Caco-2 (cell line): Measurements from ENCODE around the gene TNNI3. TPM values are rescaled to one million over a fixed set of nuclear protein-coding genes. Genes with fewer than 3 reads are reported as not detected.
"Not testable (repeated sequence)": the region's sequence is repeated elsewhere in the genome, so short reads cannot be mapped to it uniquely, and the experiment has no call there.

ENCODE experiments used
- BruUV-seq: library from RNA; stranded (reverse); fragments of 400-500 nt; replicated peaks from 2 replicates; lab custom pipeline; 2021; lab: Mats Ljungman, UMichigan
- CTCF ChIA-PET: fragments of 300-600 bp; sonication (Branson Sonifier 250); formaldehyde crosslinking; loops from one replicate; lab custom pipeline; 2022; ENCODE audit warnings: antibody characterized with exemption; lab: Charles Lee
- POLR2A ChIA-PET: fragments of 300-600 bp; sonication (Branson Sonifier 250); formaldehyde crosslinking; loops from one replicate; lab custom pipeline; 2022; ENCODE audit warnings: antibody characterized with exemption; lab: Charles Lee
- DNase-seq, 2 experiments: peaks; one replicate each; pipeline versions ENCODE4 v3.0.0 to v3.0.0-alpha.2; 2020 to 2022
- H3K27me3 ChIP-seq: replicated peaks from 2 replicates; pipeline ENCODE4 v1.6.0; 2011; ENCODE audit warnings: low read length; ENCODE audit not compliant: control insufficient read depth, insufficient read depth
- H3K36me3 ChIP-seq: 2 replicates; pipeline ENCODE4 v1.5.1; 2011; ENCODE audit warnings: low read length; ENCODE audit not compliant: control insufficient read depth, insufficient read depth
- H3K4me1 ChIP-seq: fragments of 250-450 bp; sonication (Bioruptor Pico); 2 replicates; pipeline ENCODE4 v1.5.1; 2020; ENCODE audit warnings: mild to moderate bottlenecking
- H3K4me3 ChIP-seq: 2 replicates; pipeline ENCODE4 v1.5.1; 2011; ENCODE audit warnings: low read depth, mild to moderate bottlenecking, control low read depth, low read length
- H3K9me3 ChIP-seq: fragments of 250-450 bp; sonication (Bioruptor Pico); 2 replicates; pipeline ENCODE4 v1.5.1; 2020; ENCODE audit warnings: mild to moderate bottlenecking, moderate library complexity
- H3K27ac Mint-ChIP-seq: one replicate; pipeline ENCODE4 v1.8.0; 2022; ENCODE audit warnings: mixed read lengths; ENCODE audit not compliant: unreplicated experiment
- H3K27me3 Mint-ChIP-seq: one replicate; pipeline ENCODE4 v1.8.0; 2022; ENCODE audit warnings: mixed read lengths; ENCODE audit not compliant: insufficient read depth, unreplicated experiment
- H3K36me3 Mint-ChIP-seq: one replicate; pipeline ENCODE4 v1.8.0; 2022; ENCODE audit warnings: mild to moderate bottlenecking, mixed read lengths; ENCODE audit not compliant: insufficient read depth, unreplicated experiment
- H3K4me1 Mint-ChIP-seq: one replicate; pipeline ENCODE4 v1.8.0; 2022; ENCODE audit warnings: low read depth, mixed read lengths; ENCODE audit not compliant: unreplicated experiment
- H3K4me3 Mint-ChIP-seq: one replicate; pipeline ENCODE4 v1.8.0; 2022; ENCODE audit warnings: mild to moderate bottlenecking, moderate library complexity, mixed read lengths; ENCODE audit not compliant: unreplicated experiment
- H3K9me3 Mint-ChIP-seq: one replicate; pipeline ENCODE4 v1.8.0; 2022; ENCODE audit warnings: mixed read lengths; ENCODE audit not compliant: unreplicated experiment
- CTCF ChIP-seq, 2 experiments: fragments of 200-600 bp in 1 of 2; IDR thresholded peaks; 1 replicate in 1 of 2; 2 replicates in 1 of 2; pipeline versions ENCODE4 v1.5.1 to v1.8.0; 2011 to 2022; ENCODE audit warnings: antibody characterized with exemption in 1 of 2, control low read depth in 1 of 2, inconsistent platforms in 1 of 2, low read depth in 1 of 2, low read length in 1 of 2, mild to moderate bottlenecking in 1 of 2, moderate library complexity in 1 of 2; ENCODE audit not compliant: insufficient read depth in 1 of 2, severe bottlenecking in 1 of 2, unreplicated experiment in 1 of 2
- intact Hi-C: fragments of 100-400 bp; cut with micrococcal nuclease; formaldehyde crosslinking; loops from one replicate; pipeline ENCODE4 v1.10.0; 2022; ENCODE audit not compliant: unreplicated experiment
- total RNA-seq: library from RNA; stranded (reverse); gene quantifications from 2 replicates; pipeline ENCODE4 v1.2.3, GENCODE V29; 2022

Gene TNNI3
- total RNA-seq, 1 experiment from 2014 or later, result 2.9 TPM

GRCh38 chr19:55112246-55112776, 45.2 kb downstream of the TNNI3 start:
- Mint-ChIP-seq H3K4me3 (no peak overlapping the region), H3K9me3 (no peaks in the 10 kb centered on the region), H3K36me3 (peaks cover 36% of the 10 kb centered on the region), H3K27me3 (no peaks in the 10 kb centered on the region), H3K27ac (no peak overlapping the region), H3K4me1 (peaks cover 18% of the 10 kb centered on the region)
- ChIA-PET POLR2A (no interaction called here), CTCF (no interaction called here)
- no peaks in the 10 kb centered on the region; the same call in 1 of the 2 replicates for H3K36me3 ChIP-seq
- intact Hi-C loops, result no loop called here
- H3K9me3 ChIP-seq, result no peaks in the 10 kb centered on the region
- H3K4me1 ChIP-seq, result peaks cover 11% of the 10 kb centered on the region; the same call in 1 of the 2 replicates
- BruUV-seq, result no TSS peak
- no peak for TF ChIP-seq CTCF (IDR thresholded peaks at IDR 0.05; ENCODE audit: insufficient read depth in 1 of 2, low read depth in 1 of 2, low read length in 1 of 2, severe bottlenecking in 1 of 2, unreplicated experiment in 1 of 2)
- DNase-seq, result no peak
- H3K4me3 ChIP-seq, result no peak overlapping the region
- H3K27me3 ChIP-seq, result no peaks in the 10 kb centered on the region

GRCh38 chr19:55111238-55111831, 46.2 kb downstream of the TNNI3 start:
- no peak for TF ChIP-seq CTCF (IDR thresholded peaks at IDR 0.05; ENCODE audit: insufficient read depth in 1 of 2, low read depth in 1 of 2, low read length in 1 of 2, severe bottlenecking in 1 of 2, unreplicated experiment in 1 of 2)
- Mint-ChIP-seq H3K27ac (no peak overlapping the region), H3K4me3 (no peak overlapping the region), H3K27me3 (no peaks in the 10 kb centered on the region), H3K36me3 (peaks cover 34% of the 10 kb centered on the region), H3K4me1 (peaks cover 15% of the 10 kb centered on the region), H3K9me3 (no peaks in the 10 kb centered on the region)
- BruUV-seq, result no TSS peak
- peaks cover 9% of the 10 kb centered on the region; the same call in 1 of the 2 replicates for H3K4me1 ChIP-seq
- intact Hi-C loops, result no loop called here
- ChIA-PET POLR2A (no interaction called here), CTCF (interaction anchor here (0.7 kb wide), 1 partner anchor 342 kb away, joined by 3 read pairs; no protein-coding TSS in a partner anchor)
- DNase-seq, result no peak
- no peaks in the 10 kb centered on the region for H3K27me3 ChIP-seq
- no peak overlapping the region for H3K4me3 ChIP-seq
- no peaks in the 10 kb centered on the region for H3K9me3 ChIP-seq
- H3K36me3 ChIP-seq, result no peaks in the 10 kb centered on the region; the same call in 1 of the 2 replicates

GRCh38 chr19:55109527-55110291, 47.8 kb downstream of the TNNI3 start:
- no peak for TF ChIP-seq CTCF (IDR thresholded peaks at IDR 0.05; ENCODE audit: insufficient read depth in 1 of 2, low read depth in 1 of 2, low read length in 1 of 2, severe bottlenecking in 1 of 2, unreplicated experiment in 1 of 2)
- H3K4me1 ChIP-seq, result no peaks in the 10 kb centered on the region
- Mint-ChIP-seq H3K9me3 (no peaks in the 10 kb centered on the region), H3K27ac (no peak overlapping the region), H3K4me3 (no peak overlapping the region), H3K27me3 (no peaks in the 10 kb centered on the region), H3K36me3 (peaks cover 44% of the 10 kb centered on the region), H3K4me1 (no peaks in the 10 kb centered on the region)
- POLR2A ChIA-PET, result no interaction called here
- CTCF ChIA-PET, result no interaction called here
- H3K36me3 ChIP-seq, result no peaks in the 10 kb centered on the region; the same call in 1 of the 2 replicates
- no peaks in the 10 kb centered on the region for H3K9me3 ChIP-seq
- H3K4me3 ChIP-seq, result no peak overlapping the region
- DNase-seq, result no peak
- BruUV-seq, result no TSS peak
- H3K27me3 ChIP-seq, result no peaks in the 10 kb centered on the region
- intact Hi-C loops, result no loop called here

- POLR2A ChIA-PET, H3K27me3 Mint-ChIP-seq, BruUV-seq, CTCF ChIA-PET, H3K27ac Mint-ChIP-seq, H3K4me1 Mint-ChIP-seq, H3K4me3 Mint-ChIP-seq, H3K9me3 Mint-ChIP-seq, H3K27me3 ChIP-seq, DNase-seq, H3K4me1 ChIP-seq, H3K9me3 ChIP-seq, intact Hi-C loops, H3K4me3 ChIP-seq, H3K36me3 ChIP-seq: not testable (repeated sequence)
- H3K36me3 Mint-ChIP-seq, result peaks cover 50% of the 10 kb centered on the region
These were observed 50.3 kb downstream of the TNNI3 start for GRCh38 chr19:55107252-55107651.
